Neural cell (in vitro differentiated cells): ENCODE data around the gene ARGLU1. TPM values are rescaled to one million over a fixed set of nuclear protein-coding genes. Genes with fewer than 3 reads are reported as not detected.

Source experiments
- H2AFZ ChIP-seq: fragments of 200-600, 300-800 bp; sonication (generic), shearing (Covaris generic); 2 replicates; pipeline ENCODE4 v1.6.0; 2014; ENCODE audit warnings: low read depth, mild to moderate bottlenecking, antibody characterized with exemption, low read length, moderate library complexity
- H3F3A ChIP-seq: fragments of 200-600 bp; shearing (Covaris generic); 2 replicates; pipeline ENCODE4 v1.6.1; 2016; ENCODE audit warnings: mild to moderate bottlenecking, moderate library complexity, mixed read lengths, antibody characterized with exemption, low read length; ENCODE audit not compliant: insufficient read depth, poor library complexity, severe bottlenecking
- H3K27ac ChIP-seq: fragments of 200-600, 300-800 bp; sonication (generic), shearing (Covaris generic); 2 replicates; pipeline ENCODE4 v1.5.1; 2014; ENCODE audit warnings: mild to moderate bottlenecking, low read length, moderate library complexity
- H3K27me3 ChIP-seq: fragments of 300-800, 200-600 bp; sonication (generic), shearing (Covaris generic); 2 replicates; pipeline ENCODE4 v1.6.0; 2014; ENCODE audit warnings: mild to moderate bottlenecking, low read depth, low read length, moderate library complexity; ENCODE audit not compliant: insufficient read depth
- H3K36me3 ChIP-seq: fragments of 300-800, 200-600 bp; sonication (generic), shearing (Covaris generic); 2 replicates; pipeline ENCODE4 v1.5.1; 2014; ENCODE audit warnings: mild to moderate bottlenecking, antibody characterized with exemption, low read length, moderate library complexity; ENCODE audit not compliant: insufficient read depth
- H3K4me2 ChIP-seq: fragments of 300-800, 200-600 bp; sonication (generic), shearing (Covaris generic); 2 replicates; pipeline ENCODE4 v1.6.0; 2014; ENCODE audit warnings: mild to moderate bottlenecking, low read length
- H3K4me3 ChIP-seq: fragments of 300-800, 200-600 bp; sonication (generic), shearing (Covaris generic); 2 replicates; pipeline ENCODE4 v1.5.1; 2014; ENCODE audit warnings: mild to moderate bottlenecking, low read length, moderate library complexity
- H3K79me2 ChIP-seq: fragments of 200-600 bp; shearing (Covaris generic); replicated peaks from 2 replicates; pipeline ENCODE4 v1.6.0; 2014; ENCODE audit warnings: mild to moderate bottlenecking, low read length, moderate library complexity; ENCODE audit not compliant: insufficient read depth
- H3K9ac ChIP-seq: fragments of 300-800, 200-600 bp; sonication (generic), shearing (Covaris generic); 2 replicates; pipeline ENCODE4 v1.6.1; 2016; ENCODE audit warnings: mild to moderate bottlenecking, low read length, mixed read lengths
- H3K9me2 ChIP-seq: fragments of 200-600 bp; shearing (Covaris generic); 2 replicates; pipeline ENCODE4 v1.6.1; 2016; ENCODE audit warnings: mild to moderate bottlenecking, low read length, mixed read lengths; ENCODE audit not compliant: insufficient read depth
- H3K9me3 ChIP-seq: fragments of 200-600, 300-800 bp; sonication (generic), shearing (Covaris generic); 2 replicates; pipeline ENCODE4 v1.6.1; 2016; ENCODE audit warnings: mild to moderate bottlenecking, mixed run types, low read length, moderate library complexity, mixed read lengths
- H4K20me1 ChIP-seq: fragments of 200-600 bp; shearing (Covaris generic); 2 replicates; pipeline ENCODE4 v1.6.1; 2016; ENCODE audit warnings: mild to moderate bottlenecking, mixed run types; ENCODE audit not compliant: insufficient read depth
- CTCF ChIP-seq: fragments of 450-650 bp; IDR thresholded peaks from 2 replicates; pipeline ENCODE4 v1.5.1; 2014; ENCODE audit warnings: antibody characterized with exemption, mild to moderate bottlenecking, moderate library complexity; ENCODE audit not compliant: poor library complexity, severe bottlenecking
- EP300 ChIP-seq: fragments of 450-650 bp; conservative IDR thresholded peaks from 2 replicates; pipeline ENCODE4 v1.6.1; 2014; ENCODE audit warnings: antibody characterized with exemption, mild to moderate bottlenecking, moderate library complexity; ENCODE audit not compliant: poor library complexity, severe bottlenecking
- EZH2 ChIP-seq: fragments of 200-600, 300-800 bp; shearing (Covaris generic), sonication (generic); IDR thresholded peaks from 2 replicates; pipeline ENCODE4 v1.6.1; 2014; ENCODE audit warnings: antibody characterized with exemption, low read length, borderline replicate concordance, mild to moderate bottlenecking; ENCODE audit not compliant: insufficient read depth, poor library complexity, severe bottlenecking
- MXI1 ChIP-seq: fragments of 450-650 bp; conservative IDR thresholded peaks from 2 replicates; pipeline ENCODE4 v1.6.1; 2014; ENCODE audit warnings: antibody characterized with exemption, mild to moderate bottlenecking; ENCODE audit not compliant: poor library complexity, severe bottlenecking
- POLR2AphosphoS5 ChIP-seq: IDR thresholded peaks from 2 replicates; pipeline ENCODE4 v1.6.1; 2012
- RAD21 ChIP-seq: fragments of 450-650 bp; conservative IDR thresholded peaks from 2 replicates; pipeline ENCODE4 v1.6.1; 2014; ENCODE audit warnings: antibody characterized with exemption, mild to moderate bottlenecking, moderate library complexity
- REST ChIP-seq: IDR thresholded peaks from 2 replicates; pipeline ENCODE4 v1.6.1; 2012; ENCODE audit warnings: borderline replicate concordance
- SMC3 ChIP-seq: fragments of 450-650 bp; conservative IDR thresholded peaks from 2 replicates; pipeline ENCODE4 v1.6.1; 2014; ENCODE audit warnings: antibody characterized with exemption, mild to moderate bottlenecking, moderate library complexity; ENCODE audit not compliant: poor library complexity
- TAF1 ChIP-seq: IDR thresholded peaks from 2 replicates; pipeline ENCODE4 v1.6.1; 2012; ENCODE audit warnings: low read depth
- polyA plus RNA-seq: library from polyadenylated mRNA; depleted of rRNA; stranded (reverse); fragments of >200 nt; gene quantifications from 2 replicates; pipeline ENCODE4 v1.2.3, GENCODE V29; 2014

ARGLU1 gene
- polyA plus RNA-seq, 1 donor from 2014 or later = 967 TPM

- TF ChIP-seq SMC3 = no peak
- no peak for TF ChIP-seq RAD21
- no peak for TF ChIP-seq MXI1
- TF ChIP-seq TAF1 = no peak
- no peak for TF ChIP-seq EZH2
- TF ChIP-seq CTCF = no peak
- TF ChIP-seq POLR2AphosphoS5 = no peak
- no peak for TF ChIP-seq EP300
- TF ChIP-seq REST = no peak
Measured at GRCh38 chr13:106560821-106561220, 7.1 kb downstream of the ARGLU1 start.

GRCh38 chr13:106558527-106558926, 9.4 kb downstream of the ARGLU1 start:
- Histone ChIP-seq H3K36me3 (peaks cover 13% of the 10 kb centered on the region), H3K4me3 (no peak overlapping the region), H3K4me2 (no peak overlapping the region), H3F3A (no peaks in the 10 kb centered on the region), H3K79me2 (peaks cover 74% of the 10 kb centered on the region), H3K27ac (no peak overlapping the region), H4K20me1 (no peaks in the 10 kb centered on the region), H3K9me3 (no peaks in the 10 kb centered on the region), H2AFZ (no peak overlapping the region), H3K27me3 (no peaks in the 10 kb centered on the region), H3K9ac (no peak overlapping the region), H3K9me2 (no peaks in the 10 kb centered on the region)
- TF ChIP-seq CTCF (no peak), TAF1 (no peak), POLR2AphosphoS5 (no peak), EP300 (no peak), MXI1 (no peak), SMC3 (no peak), RAD21 (no peak), REST (no peak), EZH2 (no peak)

More at GRCh38 chr13:106560821-106561220, 7.1 kb downstream of the ARGLU1 start:
- peaks cover 91% of the 10 kb centered on the region for H3K79me2 ChIP-seq
- H3K4me2 ChIP-seq = no peak overlapping the region
- H3K9me2 ChIP-seq = no peaks in the 10 kb centered on the region
- H3K27me3 ChIP-seq = no peaks in the 10 kb centered on the region
- H3K4me3 ChIP-seq = no peak overlapping the region
- H3F3A ChIP-seq = no peaks in the 10 kb centered on the region
- no peak overlapping the region for H2AFZ ChIP-seq
- H3K27ac ChIP-seq = no peak overlapping the region
- no peaks in the 10 kb centered on the region for H3K9me3 ChIP-seq
- no peak overlapping the region for H3K9ac ChIP-seq
- H3K36me3 ChIP-seq = peaks cover 13% of the 10 kb centered on the region
- peaks cover 8% of the 10 kb centered on the region for H4K20me1 ChIP-seq
